HEK293 (cell line): ENCODE results near the gene GPR152.

ENCODE experiments used
- CTCF ChIA-PET: fragments of 350-600 bp; formaldehyde crosslinking; extraction: SDS; loops from one replicate; lab custom pipeline; 2021; ENCODE audit warnings: antibody characterized with exemption; lab: Yijun Ruan, JAX
- POLR2A ChIA-PET: fragments of 300-600 bp; formaldehyde crosslinking; extraction: SDS; loops from one replicate; lab custom pipeline; 2020; ENCODE audit warnings: antibody characterized with exemption, inconsistent platforms; lab: Yijun Ruan, JAX
- H3K27ac ChIP-seq: fragments of 200-500 bp; sonication (Bioruptor generic); 2 replicates; pipeline ENCODE4 v1.5.1; 2014; ENCODE audit warnings: low read depth, low read length, control low read depth, inconsistent platforms; ENCODE audit errors: extremely low read depth
- H3K36me3 ChIP-seq, 2 experiments: fragments of 200-500 bp in 1 of 2; sonication (Bioruptor generic) in 1 of 2; 1 replicate in 1 of 2; 2 replicates in 1 of 2; pipeline ENCODE4 v1.5.1; 2014 to 2017; ENCODE audit warnings: inconsistent platforms in 2 of 2, low read length in 2 of 2; ENCODE audit not compliant: control insufficient read depth in 2 of 2, insufficient read depth in 1 of 2
- H3K4me1 ChIP-seq: fragments of 200-500 bp; sonication (Bioruptor generic); 2 replicates; pipeline ENCODE4 v1.5.1; 2014; ENCODE audit warnings: mild to moderate bottlenecking, low read length, inconsistent platforms; ENCODE audit not compliant: control insufficient read depth, insufficient read depth
- H3K4me3 ChIP-seq: 2 replicates; pipeline ENCODE4 v1.5.1; 2011; ENCODE audit warnings: low read depth, mild to moderate bottlenecking, control low read depth, low read length, moderate library complexity
- H3K9me3 ChIP-seq: fragments of 200-500 bp; sonication (Bioruptor generic); 2 replicates; pipeline ENCODE4 v1.5.1; 2014; ENCODE audit warnings: low read depth, low read length, inconsistent platforms; ENCODE audit not compliant: control insufficient read depth, insufficient read depth
- BCL6B ChIP-seq: fragments of 450-650 bp; formaldehyde crosslinking; IDR thresholded peaks from 2 replicates; pipeline ENCODE4 v1.5.1; 2017; ENCODE audit warnings: missing biosample characterization, missing genetic modification characterization
- FEZF1 ChIP-seq: fragments of 450-650 bp; formaldehyde crosslinking; IDR thresholded peaks from 2 replicates; pipeline ENCODE4 v1.5.1; 2016; ENCODE audit warnings: missing biosample characterization, missing genetic modification characterization
- GFI1B ChIP-seq: fragments of 450-650 bp; formaldehyde crosslinking; IDR thresholded peaks from 2 replicates; pipeline ENCODE4 v1.5.1; 2016; ENCODE audit warnings: missing biosample characterization, missing genetic modification characterization
- HOXA7 ChIP-seq: sonication (generic); formaldehyde crosslinking; IDR thresholded peaks from 2 replicates; pipeline ENCODE4 v1.8.1; 2022; ENCODE audit warnings: missing genetic modification reagents, borderline replicate concordance
- OVOL3 ChIP-seq: fragments of 450-650 bp; formaldehyde crosslinking; IDR thresholded peaks from 2 replicates; pipeline ENCODE4 v1.5.1; 2016; ENCODE audit warnings: missing biosample characterization, missing genetic modification characterization
- PBX3 ChIP-seq: sonication (generic); formaldehyde crosslinking; IDR thresholded peaks from 2 replicates; pipeline ENCODE4 v1.8.1; 2022; ENCODE audit warnings: mild to moderate bottlenecking, moderate library complexity, missing genetic modification reagents
- YY1 ChIP-seq: fragments of 450-650 bp; formaldehyde crosslinking; IDR thresholded peaks from 2 replicates; pipeline ENCODE4 v1.5.1; 2018; ENCODE audit warnings: missing biosample characterization, missing genetic modification characterization
- ZBTB21 ChIP-seq: fragments of 450-650 bp; formaldehyde crosslinking; IDR thresholded peaks from 2 replicates; pipeline ENCODE4 v1.5.1; 2017; ENCODE audit warnings: missing biosample characterization, missing genetic modification characterization
- ZNF2 ChIP-seq: fragments of 450-650 bp; formaldehyde crosslinking; IDR thresholded peaks from 2 replicates; pipeline ENCODE4 v1.5.1; 2016; ENCODE audit warnings: missing biosample characterization, missing genetic modification characterization
- ZNF223 ChIP-seq: fragments of 450-650 bp; formaldehyde crosslinking; IDR thresholded peaks from 2 replicates; pipeline ENCODE4 v1.5.1; 2016; ENCODE audit warnings: missing biosample characterization, missing genetic modification characterization
- ZNF280C ChIP-seq: fragments of 450-650 bp; formaldehyde crosslinking; IDR thresholded peaks from 2 replicates; pipeline ENCODE4 v1.5.1; 2016; ENCODE audit warnings: missing biosample characterization, missing genetic modification characterization
- ZNF398 ChIP-seq: fragments of 450-650 bp; formaldehyde crosslinking; IDR thresholded peaks from 2 replicates; pipeline ENCODE4 v1.5.1; 2017; ENCODE audit warnings: missing biosample characterization, missing genetic modification characterization
- ZNF513 ChIP-seq: fragments of 450-650 bp; IDR thresholded peaks from 2 replicates; pipeline ENCODE4 v1.5.1; 2018; ENCODE audit warnings: missing biosample characterization, missing genetic modification characterization
- ZNF580 ChIP-seq: fragments of 450-650 bp; formaldehyde crosslinking; IDR thresholded peaks from 2 replicates; pipeline ENCODE4 v1.5.1; 2016; ENCODE audit warnings: missing biosample characterization, missing genetic modification characterization
- ZNF791 ChIP-seq: fragments of 450-650 bp; formaldehyde crosslinking; IDR thresholded peaks from 2 replicates; pipeline ENCODE4 v1.5.1; 2016; ENCODE audit warnings: missing biosample characterization, missing genetic modification characterization
- ZNF837 ChIP-seq: fragments of 450-650 bp; formaldehyde crosslinking; IDR thresholded peaks from 2 replicates; pipeline ENCODE4 v1.5.1; 2016; ENCODE audit warnings: missing biosample characterization, missing genetic modification characterization
- TF ChIP-seq, protein P1 (sequence below): fragments of 450-650 bp; formaldehyde crosslinking; IDR thresholded peaks from 2 replicates; pipeline ENCODE4 v1.5.1; 2017; ENCODE audit warnings: missing biosample characterization, missing genetic modification characterization

GPR152 gene

DNA sequence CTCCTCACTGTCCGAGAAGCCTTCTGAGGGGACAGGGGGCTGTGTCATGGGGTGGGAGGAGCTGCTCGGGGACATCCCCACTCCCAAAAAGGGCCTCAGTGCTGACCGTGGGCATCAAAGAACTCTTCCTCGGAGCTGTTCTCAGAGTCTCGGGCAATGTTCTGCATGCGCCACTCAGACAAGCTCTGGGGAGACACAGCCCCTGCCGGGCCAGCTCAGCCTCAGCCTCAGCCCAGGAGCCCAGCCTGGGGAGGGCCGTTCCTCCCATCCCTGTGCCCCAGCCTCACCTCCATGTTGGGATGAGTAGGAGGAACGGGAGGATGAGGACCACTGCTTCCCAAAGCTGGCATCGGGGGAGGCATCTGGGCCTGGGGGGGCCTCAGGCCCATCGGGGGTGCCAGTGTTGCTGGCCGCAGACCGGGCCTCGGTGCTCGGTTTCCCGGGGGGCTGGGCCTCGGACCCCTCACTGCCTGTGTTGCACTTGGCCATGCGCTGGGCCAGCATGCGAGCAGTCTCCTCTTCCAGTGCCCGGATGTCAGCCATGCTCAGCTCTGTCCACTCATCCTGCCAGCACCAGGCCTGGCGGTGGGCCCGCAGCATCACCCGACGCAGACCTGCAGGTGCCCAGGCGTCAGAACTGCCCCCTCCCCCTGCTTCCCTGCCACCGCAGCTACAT lies 47.4 kb upstream of the GPR152 start:
- peaks cover 0 to 72% of the 10 kb centered on the region in 2 experiments; a peak in 1 of 3 replicates for H3K36me3 ChIP-seq
- H3K4me1 ChIP-seq = no peaks in the 10 kb centered on the region
- no peak overlapping the region for H3K27ac ChIP-seq
- H3K4me3 ChIP-seq = no peak overlapping the region
- CTCF ChIA-PET = interaction anchor here (0.6 kb wide), 1 partner anchor 130 kb away, joined by 5 read pairs; no protein-coding TSS in a partner anchor
- no peaks in the 10 kb centered on the region for H3K9me3 ChIP-seq
- TF ChIP-seq HOXA7 (CRISPR knock-in tag) = no peak
- TF ChIP-seq ZNF791 (tag by site-specific recombination) = no peak
- no peak for TF ChIP-seq FEZF1 (tag by site-specific recombination)
- no peak for TF ChIP-seq BCL6B (tag by site-specific recombination)
- no peak for TF ChIP-seq ZNF280C (tag by site-specific recombination)
- TF ChIP-seq ZNF398 = no peak
- no peak for TF ChIP-seq ZNF580 (tag by site-specific recombination)
- no peak for TF ChIP-seq ZNF223 (tag by site-specific recombination)
- TF ChIP-seq GFI1B = no peak
- no peak for TF ChIP-seq ZNF2
- TF ChIP-seq ZBTB21 (tag by site-specific recombination) = no peak
- no peak for TF ChIP-seq ZNF513 (tag by site-specific recombination)
- TF ChIP-seq YY1 (tag by site-specific recombination) = no peak
- no peak for TF ChIP-seq ZNF837
- TF ChIP-seq, protein P1, sequence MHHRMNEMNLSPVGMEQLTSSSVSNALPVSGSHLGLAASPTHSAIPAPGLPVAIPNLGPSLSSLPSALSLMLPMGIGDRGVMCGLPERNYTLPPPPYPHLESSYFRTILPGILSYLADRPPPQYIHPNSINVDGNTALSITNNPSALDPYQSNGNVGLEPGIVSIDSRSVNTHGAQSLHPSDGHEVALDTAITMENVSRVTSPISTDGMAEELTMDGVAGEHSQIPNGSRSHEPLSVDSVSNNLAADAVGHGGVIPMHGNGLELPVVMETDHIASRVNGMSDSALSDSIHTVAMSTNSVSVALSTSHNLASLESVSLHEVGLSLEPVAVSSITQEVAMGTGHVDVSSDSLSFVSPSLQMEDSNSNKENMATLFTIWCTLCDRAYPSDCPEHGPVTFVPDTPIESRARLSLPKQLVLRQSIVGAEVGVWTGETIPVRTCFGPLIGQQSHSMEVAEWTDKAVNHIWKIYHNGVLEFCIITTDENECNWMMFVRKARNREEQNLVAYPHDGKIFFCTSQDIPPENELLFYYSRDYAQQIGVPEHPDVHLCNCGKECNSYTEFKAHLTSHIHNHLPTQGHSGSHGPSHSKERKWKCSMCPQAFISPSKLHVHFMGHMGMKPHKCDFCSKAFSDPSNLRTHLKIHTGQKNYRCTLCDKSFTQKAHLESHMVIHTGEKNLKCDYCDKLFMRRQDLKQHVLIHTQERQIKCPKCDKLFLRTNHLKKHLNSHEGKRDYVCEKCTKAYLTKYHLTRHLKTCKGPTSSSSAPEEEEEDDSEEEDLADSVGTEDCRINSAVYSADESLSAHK (tag by site-specific recombination) = no peak
- TF ChIP-seq PBX3 (CRISPR knock-in tag) = no peak
- TF ChIP-seq OVOL3 (tag by site-specific recombination) = no peak
- POLR2A ChIA-PET = no interaction called here
